HG02981 (cell line): ENCODE data around the gene VWA5B1.

Experiments
- ATAC-seq: cut with Tn5 transposase; IDR thresholded peaks from one replicate; pipeline ENCODE4 v1.9.1; 2021; ENCODE audit warnings: mild to moderate bottlenecking, moderate library complexity; ENCODE audit not compliant: unreplicated experiment

The VWA5B1 gene

DNA sequence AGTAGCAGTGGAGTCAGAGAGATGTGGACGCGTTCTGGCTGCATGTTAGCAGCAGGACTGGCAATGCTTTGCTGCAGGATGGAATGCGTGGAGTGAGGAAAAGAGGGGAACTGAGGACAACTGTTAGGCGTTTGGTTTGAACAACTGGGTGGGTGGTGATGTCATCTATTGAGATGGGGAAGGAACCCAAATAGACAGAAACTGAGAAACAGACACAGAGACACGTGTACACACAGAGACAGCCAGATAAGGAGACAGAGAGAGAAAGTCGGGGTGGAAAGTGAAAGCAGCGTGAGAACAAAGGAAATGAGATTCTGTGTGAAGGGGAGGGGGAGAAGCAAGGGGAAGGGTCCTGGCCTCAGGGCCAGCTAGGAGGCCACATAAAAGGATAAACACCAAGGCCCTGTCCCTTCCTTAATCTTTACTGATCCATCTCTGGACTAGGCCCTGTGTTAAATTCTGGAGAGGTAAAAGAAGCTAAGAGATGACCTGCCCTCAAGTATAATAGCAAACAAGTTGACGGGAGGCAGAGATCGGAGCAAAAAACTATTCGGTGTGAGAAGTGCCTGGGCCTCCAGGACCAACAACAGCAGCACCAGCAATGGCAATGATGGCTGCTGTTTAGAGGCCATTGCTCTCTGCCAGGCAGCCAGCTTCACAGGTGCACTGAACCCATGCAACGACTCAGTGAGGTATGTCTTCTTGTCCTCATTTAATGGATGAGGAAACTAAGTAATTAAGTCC is 31.6 kb downstream of the VWA5B1 start:
- no peak for ATAC-seq

DNA sequence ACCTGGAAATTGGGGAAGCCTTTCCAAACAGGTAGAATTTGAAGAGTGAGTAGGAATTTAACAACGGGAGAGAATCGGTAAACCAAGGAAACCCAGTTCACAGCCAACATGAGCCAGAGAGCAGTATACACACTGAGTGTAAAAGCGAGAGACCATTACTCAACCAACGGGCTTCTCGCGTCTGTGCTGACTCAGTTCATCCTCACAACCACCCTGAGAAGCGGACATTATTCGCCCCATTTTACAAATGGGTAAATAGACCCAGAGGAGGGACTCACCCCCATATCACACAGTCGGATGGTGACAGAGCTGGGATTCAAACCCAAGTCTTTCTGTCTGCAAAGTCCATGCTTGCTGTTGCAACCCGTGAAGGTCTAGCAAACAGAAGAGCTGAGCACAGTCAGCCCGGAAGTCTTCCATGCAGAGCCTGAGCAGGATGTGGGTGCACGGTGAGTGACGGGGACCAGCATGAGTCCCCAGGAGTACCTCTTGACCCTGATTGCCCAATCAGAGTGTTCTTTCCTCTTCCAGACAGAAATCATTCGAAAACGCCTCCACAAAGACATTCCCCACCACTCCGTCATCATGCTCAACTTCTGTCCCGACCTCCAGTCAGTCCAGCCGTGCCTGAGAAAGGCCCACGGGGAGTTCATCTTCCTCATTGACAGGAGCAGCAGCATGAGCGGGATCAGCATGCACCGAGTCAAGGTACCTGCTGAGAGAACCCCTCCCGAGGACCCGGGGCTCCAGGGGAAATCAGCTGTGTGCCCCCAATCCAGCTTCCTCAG is 32.3 kb downstream of the VWA5B1 start:
- no peak for ATAC-seq

DNA sequence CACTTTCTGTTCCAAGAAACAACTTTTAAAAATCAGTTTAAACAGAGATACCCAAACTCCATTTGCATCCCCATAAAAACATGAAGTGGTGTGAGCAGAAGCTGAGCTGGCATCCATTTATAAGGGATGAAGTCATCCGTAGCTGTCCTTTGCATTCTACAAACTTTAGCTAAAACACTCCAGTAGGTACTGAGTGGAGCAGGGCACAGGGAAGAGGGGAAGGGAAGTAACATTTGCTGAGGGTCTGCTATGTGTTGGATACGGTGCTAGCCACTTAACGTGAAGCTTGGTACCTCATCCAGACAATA is 32.9 kb downstream of the VWA5B1 start:
- no peak for ATAC-seq

DNA sequence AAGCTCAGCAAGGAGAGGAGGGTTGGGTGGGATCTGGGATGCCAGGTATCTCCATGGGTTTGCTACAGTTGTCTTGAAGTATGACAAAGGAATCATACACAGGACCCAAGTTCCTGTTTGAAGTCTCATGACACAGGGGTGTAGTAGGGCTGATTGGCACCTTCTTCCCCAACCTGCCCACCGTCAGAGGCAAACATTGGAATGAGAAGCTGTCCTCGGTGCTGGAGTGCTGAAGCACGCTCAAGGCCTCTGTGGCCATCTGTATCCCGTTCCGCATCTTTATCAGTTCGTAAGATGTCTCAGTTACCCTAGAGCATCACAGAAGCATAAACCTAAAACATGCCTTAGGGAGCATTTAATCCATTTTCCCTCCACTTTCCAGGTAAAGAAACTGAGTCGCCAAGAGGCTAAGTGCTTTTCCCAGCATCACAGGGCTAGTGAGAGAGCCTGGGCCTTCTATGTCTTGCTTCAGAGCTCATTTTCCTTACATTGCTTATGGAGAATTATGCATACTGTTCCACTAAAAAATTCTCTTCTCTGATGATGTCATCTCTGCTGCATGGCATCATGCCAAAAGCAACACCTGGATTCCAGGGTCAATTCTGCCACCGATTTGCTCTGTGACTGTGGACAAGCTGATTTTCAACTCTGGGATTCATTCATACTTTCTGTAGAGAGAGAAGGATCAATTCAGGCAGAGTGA is 34.2 kb downstream of the VWA5B1 start:
- no peak for ATAC-seq

DNA sequence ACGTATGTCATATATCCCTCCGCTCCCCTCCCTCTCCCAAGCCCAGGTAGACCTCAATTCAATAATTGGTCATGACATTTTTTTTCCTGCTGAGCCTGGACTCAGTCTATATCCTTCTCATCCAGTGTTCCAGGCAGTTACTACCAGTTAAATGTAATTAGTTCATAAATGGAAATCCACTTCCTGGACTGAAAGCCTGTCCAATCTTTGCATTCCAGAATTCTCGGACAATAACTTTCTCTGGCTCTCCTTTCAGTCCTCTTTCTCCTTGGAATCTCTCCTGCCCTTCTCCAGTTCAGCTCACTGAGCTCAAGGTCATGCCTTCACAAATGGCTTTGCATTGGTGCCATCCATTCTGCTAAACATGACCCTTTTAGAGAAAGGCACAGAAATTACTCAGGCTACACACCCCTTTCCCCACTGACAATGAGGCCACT is 34.8 kb downstream of the VWA5B1 start:
- ATAC-seq: no peak

DNA sequence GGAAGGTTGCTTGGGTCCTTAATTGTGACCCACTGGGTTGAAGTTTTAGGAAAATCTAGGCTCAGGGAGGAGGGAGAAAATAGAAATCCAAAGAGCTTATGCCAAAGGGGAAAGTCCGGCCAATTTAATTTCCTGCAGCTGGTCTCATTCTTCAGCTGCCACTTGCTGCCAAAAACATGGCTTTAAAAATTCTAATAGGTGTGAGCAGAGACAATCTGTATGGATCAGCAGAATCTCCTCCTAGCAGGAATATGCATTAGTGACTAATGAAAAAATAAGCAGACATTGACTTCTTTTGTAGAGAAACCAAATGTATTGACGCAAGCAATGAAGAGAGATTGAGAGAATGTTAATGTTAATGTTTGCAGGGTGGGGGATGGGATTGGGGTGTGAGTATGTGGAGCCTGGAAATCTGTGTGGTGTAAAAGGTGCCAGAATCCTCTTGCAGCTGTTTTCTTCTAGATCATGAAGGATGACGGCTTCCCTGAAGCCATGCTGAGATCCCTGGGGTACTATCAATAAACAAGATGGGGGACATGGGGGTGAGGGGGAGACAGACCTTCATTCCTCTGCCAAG is 35.3 kb downstream of the VWA5B1 start:
- no peak for ATAC-seq

DNA sequence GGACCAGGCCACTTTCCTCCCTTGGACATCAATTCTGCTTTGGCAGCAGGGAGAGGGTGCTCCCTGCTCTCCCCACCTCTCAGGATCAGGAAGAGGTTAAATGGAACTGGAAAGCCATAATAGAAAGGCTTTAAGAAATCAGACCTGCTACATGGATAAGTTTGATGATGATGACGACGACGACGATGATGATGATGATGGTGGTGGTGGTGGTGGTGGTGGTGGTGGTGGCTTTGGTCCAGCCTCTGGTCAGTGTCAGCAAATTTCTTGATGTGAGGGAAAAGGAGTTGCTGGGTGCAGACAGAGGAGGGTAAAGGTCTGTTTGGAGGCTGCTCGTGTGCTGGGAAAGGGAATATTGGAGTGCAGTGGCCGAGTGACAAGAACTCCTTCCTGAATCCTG is 36.8 kb downstream of the VWA5B1 start:
- ATAC-seq: no peak

DNA sequence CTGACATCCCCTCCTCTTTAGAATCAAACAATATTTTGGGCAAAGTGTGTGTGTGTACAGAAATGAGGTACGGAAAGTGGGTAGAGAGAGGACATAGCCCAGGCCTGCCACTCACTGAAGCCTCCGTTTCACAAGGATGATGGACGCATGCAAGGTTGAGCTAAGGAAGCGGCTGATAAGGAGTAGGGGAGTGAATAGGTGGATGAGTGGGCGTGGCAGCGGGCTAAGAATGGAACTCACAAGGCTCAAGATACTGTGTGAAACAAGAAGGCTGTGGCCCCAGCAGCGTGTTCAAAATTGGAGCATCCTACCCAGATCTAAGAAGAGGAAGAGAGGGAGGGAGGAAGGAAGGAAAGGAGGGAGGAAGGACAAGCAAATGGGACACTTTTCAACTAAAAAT is 37.5 kb downstream of the VWA5B1 start:
- no peak for ATAC-seq

DNA sequence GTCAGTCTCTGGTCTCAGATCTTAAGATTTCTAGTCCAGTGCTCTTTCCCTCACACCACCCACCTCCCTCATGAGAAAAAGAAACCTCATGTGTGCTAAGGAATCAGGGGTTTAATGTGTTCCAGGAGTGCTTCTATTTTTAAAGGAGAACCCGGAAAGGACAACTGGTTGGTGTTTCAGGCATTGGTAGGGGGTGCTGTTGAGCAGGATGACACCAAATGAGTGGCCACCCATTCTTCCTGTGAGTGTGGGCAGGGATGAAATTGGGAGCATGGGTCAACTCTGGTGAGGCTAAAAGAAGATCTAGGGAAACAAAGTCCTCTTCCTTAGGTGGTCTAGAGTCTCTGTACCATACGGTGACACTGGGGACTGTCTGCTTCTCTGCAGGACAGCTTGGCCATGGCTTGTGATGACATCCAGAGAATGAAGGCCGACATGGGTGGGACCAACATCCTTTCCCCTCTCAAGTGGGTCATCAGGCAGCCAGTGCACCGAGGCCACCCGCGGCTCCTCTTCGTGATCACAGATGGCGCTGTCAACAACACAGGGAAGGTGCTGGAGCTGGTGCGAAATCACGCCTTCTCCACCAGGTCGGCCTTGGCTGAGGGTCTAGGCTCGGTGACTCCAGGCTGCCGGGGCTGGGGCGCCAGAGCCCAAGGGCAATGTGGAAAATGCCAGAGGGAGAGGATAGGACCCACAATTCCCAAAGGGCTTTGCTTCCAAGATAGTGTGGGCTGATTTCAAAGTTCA is 39.3 kb downstream of the VWA5B1 start:
- ATAC-seq: no peak

DNA sequence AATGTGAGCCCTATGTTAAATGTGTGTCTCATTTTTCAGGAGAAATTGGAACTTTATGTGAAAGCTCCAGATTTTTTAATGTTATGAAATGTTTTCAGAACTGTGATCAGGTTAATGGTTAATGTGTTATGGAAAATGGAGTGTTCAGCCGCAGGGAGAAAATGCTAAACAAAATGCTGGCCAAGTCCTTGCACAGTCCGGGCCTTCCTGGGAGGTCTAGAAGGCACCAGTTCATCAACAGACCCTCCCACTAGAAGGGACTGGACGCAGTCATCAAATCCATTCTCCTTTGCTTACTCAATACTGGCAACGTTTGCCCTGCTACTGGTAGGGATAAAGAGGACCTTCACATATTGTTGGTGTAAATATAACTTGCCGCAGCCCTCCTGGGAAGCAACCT is 43.4 kb downstream of the VWA5B1 start:
- no peak for ATAC-seq

DNA sequence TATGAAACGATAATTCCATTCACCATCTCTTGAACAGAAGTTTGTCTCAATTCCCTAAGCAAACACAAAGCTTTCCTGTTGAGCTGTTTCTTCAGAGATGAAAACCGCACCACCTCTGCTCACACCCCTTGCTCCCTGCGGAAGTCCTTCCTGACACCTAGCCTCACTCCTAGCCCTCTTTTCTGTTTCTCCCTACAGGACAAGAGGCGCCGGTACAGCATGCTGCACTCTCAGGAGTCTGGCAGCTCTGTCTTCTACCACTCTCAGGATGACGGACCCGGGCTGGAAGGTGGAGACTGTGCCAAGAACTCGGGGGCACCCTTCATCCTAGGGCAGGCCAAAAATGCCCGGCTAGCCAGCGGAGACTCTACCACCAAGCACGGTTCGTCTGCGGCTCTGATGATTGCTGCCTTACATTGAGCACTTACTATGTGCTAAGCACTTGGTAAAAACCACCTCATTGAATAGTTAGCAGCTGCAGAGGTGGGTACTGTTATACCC is 45.5 kb downstream of the VWA5B1 start:
- ATAC-seq: no peak

DNA sequence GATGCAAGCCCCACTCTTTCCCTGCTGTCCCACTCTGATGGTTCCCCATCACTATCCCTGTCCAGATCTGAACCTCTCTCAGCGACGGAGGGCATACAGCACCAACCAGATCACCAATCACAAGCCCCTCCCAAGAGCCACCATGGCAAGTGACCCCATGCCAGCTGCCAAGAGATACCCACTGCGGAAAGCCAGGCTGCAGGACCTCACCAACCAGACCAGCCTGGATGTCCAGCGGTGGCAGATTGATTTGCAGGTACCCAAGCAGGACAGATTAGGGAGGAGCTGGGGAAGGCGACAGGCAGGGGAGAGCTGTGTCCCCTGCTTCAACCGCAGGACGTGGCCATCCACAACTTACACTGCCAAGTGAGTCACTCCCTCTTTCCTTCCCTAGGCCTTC is 46.9 kb downstream of the VWA5B1 start:
- ATAC-seq: no peak

DNA sequence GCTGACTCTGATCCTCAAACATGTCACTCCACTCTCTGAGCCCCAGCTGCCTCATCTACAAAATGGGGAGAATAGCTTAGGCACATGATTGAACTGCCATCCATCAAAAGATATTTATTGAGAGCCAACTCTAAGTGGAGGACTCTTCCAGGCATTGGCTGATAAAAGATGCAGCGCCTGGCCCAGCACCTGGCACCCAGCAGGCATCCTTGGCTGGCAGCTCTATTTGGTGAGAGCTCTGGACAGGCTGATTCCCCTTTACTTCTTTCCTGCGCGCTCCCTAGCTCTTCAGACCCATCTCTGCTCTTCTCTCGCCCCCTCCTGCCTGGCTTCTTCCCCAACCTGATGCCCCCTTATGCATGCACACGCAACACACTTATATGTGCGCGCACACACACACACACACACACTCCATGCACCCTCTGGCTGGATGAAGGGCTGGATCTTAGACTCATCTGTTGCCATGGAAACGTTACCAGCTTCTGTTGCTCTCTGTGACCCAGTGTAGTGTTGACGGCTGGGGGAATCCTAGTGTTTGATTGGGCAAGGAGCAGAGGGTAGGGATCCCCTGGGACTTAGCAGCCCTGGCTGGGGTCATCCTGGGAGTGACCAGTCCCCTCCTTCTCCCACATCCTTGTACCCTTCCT is 49.3 kb downstream of the VWA5B1 start:
- ATAC-seq: no peak

DNA sequence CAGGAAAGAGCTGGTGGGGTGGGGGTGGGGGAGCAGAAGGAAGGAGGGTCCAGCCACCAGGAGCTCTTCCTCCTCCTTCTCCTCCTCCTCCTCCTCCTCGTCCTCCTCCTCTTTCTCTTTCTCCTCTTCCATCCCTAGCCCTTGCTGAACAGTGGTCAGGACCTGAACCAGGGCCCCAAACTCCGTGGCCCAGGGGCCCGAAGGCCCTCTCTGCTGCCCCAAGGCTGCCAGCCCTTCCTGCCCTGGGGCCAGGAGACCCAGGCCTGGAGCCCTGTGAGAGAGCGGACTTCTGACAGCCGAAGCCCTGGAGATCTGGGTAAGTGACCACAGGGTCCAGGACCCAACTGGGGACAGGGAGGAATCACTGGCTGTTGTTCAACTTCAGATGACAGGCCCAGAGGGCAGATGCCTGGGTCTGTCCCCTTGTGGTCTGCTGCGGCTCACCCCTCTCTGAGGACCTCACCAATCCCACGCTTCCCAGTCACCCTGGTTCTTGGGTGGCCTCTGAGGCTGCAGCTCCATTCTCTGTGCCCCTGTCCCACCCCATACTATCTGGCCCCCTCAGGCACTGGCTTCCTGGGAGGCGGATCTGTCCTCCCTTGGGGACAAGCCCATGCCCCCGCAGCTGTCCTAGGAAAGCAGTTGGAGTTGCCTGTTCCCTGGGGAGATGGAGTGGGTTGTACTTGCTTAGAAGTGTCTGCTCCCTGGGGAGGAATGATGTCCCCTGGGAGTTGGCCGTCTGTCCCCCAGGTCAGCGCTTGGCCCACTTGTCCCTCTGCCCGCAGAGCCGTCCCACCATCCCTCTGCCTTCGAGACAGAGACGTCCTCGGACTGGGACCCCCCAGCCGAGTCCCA is 51.8 kb downstream of the VWA5B1 start:
- no peak for ATAC-seq

DNA sequence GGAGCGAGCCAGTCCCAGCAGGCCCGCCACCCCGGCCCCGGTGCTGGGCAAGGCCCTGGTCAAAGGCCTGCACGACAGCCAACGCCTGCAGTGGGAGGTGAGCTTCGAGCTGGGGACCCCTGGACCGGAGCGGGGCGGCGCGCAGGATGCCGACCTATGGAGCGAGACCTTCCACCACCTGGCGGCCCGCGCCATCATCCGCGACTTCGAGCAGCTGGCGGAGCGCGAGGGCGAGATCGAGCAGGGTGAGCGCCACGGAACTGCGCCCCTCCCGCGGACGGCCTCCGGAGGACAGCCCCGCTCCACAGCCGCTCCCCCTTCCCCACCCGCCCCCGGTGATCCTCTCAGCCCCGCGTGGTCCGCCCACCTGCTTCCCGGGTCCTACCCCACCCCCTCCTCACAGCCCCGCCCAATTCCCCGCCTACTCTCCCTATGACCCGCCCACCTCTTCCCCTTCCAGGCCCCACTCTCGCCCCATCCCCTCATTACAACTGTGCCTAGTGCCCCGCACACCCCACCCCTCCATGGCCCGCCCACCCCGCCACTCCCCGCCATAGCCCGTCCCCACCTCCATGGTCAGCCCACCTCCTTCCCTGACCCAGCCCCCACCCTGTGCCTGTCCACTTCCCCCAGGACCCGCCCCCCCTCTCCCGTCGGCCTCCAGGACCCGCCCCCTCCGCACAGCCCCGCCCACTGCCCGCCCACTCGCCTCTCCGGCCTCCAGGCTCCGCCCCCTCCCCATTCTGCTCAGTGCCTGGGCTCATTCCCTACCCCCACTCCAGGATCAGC is 52.7 kb downstream of the VWA5B1 start:
- ATAC-seq: no peak

DNA sequence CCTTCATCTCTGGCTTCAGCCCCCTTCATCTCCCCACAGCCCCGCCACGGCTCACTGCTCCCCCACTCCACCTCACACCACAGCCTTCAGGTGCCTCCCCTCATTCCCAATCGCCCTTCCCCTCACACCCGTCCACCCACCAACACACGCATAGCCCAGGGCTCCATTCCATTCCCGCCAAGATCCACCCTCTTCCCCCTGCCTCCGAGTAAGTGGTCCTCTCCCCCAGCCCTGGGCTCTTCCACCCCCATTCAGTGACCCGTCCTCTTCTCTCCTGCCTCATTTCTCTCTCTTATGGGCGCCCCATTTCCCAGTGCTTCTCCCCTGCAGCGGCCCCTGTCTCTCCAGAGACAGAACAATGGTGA is 53.2 kb downstream of the VWA5B1 start:
- ATAC-seq: no peak

DNA sequence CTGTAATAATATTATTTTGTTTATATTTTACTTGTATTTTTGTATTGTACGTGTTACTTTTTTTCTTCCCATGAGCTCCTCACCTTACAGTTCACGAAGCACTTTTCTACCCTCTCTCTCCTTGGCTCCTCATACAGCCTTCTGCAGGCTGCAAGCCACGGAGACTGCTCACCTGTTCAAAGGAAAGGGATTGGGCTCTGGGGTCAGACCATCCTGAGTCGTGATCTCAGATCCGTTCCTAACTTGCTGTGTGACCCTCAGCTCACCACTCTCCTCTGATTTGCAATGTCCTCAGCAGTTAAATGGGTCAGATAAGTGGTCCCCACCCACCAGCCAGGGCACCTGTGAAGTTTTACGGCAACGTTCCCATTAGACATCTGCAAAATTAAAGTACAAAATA is 54.1 kb downstream of the VWA5B1 start:
- no peak for ATAC-seq

DNA sequence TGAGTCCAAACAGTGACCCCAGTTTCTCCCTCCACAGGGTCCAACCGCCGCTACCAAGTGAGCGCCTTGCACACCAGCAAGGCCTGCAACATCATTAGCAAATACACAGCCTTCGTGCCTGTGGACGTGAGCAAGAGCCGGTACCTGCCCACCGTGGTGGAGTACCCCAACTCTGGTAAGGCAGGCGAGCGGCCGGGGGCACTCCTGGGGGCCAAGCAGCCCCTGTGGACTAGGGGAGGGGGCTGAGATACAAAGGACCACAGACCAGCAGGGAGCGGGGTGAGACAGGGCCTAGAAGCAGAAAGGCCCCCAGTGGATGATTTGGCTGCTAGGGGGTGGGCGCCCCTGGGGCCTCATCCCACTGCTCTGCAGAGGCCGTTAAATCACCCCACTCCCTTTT is 54.7 kb downstream of the VWA5B1 start:
- no peak for ATAC-seq

DNA sequence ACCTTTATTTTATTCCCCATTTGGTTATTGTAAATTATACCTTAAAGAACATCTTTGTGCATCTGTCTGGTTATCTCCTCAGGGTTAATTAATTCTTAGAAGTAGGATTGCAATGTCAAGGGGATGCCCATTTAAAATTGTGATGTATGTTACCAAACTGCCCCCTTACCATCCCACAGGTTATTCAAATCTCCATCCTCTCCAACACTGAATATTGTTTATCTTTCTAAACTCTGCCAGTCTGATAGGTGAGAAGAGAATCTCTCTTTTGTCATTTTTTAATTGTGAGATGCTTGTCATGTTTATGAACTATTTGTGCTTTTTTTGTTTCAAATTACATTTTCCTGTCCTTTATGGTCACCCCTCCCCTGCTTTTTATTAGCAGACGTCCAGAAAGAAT is 55.8 kb downstream of the VWA5B1 start:
- ATAC-seq: no peak
